Measurements from ENCODE around the gene TAF7. TPM values are rescaled to one million over a fixed set of nuclear protein-coding genes. Genes with fewer than 3 reads are reported as not detected.

The TAF7 gene
- total and polyA plus RNA-seq, 12 donors, result 33.1 to 111 (median 105) TPM

- H3K9me3 ChIP-seq, result peaks cover 0 to 100% (median 91%) of the 10 kb centered on the region in 11 donors
- no peak overlapping the region for H3K27ac ChIP-seq
- DNase-seq (no peak), ATAC-seq (no peak)
- no peaks in the 10 kb centered on the region for H3K27me3 ChIP-seq
- no peak for TF ChIP-seq CTCF (IDR thresholded peaks at IDR 0.05)
- peaks cover 0 to 60% (median 10%) of the 10 kb centered on the region in 9 donors for H3K36me3 ChIP-seq
- no peak overlapping the region for H3K4me3 ChIP-seq
- intact Hi-C loops (cut with DNase I), result loop anchor here in 3 of 10 donors (5.0 to 10.0 kb wide), 3 partner anchors 59 to 89 kb away; partner anchors contain the start of gene PCDHB14 (in 1 of the 3)
- H3K4me1 ChIP-seq, result peaks cover 0 to 8% (median 0%) of the 10 kb centered on the region in 9 donors
These were observed 6.9 kb downstream of the TAF7 start for GRCh38 chr5:141313711-141314110.

DNA sequence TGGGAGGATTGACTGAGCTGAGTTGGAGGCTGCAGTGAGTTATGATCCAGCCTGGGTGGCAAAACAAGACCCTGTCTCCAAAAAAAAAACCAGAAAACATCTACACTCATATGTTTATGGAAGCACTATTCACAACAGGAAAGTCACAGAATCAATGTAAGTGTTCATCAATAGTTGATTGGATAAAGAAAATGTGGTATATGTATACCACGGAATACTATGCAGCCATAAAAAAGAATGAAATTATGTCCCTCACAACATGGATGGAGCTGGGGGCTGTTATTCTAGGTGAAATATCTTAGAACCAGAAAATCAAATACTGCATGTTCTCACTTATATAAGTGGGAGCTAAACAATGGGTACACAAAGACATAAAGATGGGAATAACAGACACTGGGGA lies 14.0 kb downstream of the TAF7 start:
- no peak for ATAC-seq
- H3K4me1 ChIP-seq, result no peaks in the 10 kb centered on the region
- intact Hi-C loops (cut with DNase I), result no loop called here
- no peak for TF ChIP-seq CTCF (IDR thresholded peaks at IDR 0.05)
- no peaks in the 10 kb centered on the region for H3K36me3 ChIP-seq
- whole genome bisulfite sequencing, 2 donors, result 97 to 100% methylated on average over 1 of the region's 1 CpG
- no peaks in the 10 kb centered on the region for H3K27me3 ChIP-seq
- DNase-seq, result no peak
- H3K9me3 ChIP-seq, result peaks cover 0 to 100% (median 81%) of the 10 kb centered on the region in 11 donors
- H3K27ac ChIP-seq, result no peak overlapping the region
- H3K4me3 ChIP-seq, result no peak overlapping the region

- Histone ChIP-seq H3K27ac (no peak within 1 kb of the TSS), H3K4me1 (peaks cover 0 to under 1% (median 0%) of the 10 kb centered on the region in 9 donors), H3K36me3 (no peaks in the 10 kb centered on the region), H3K4me3 (no peak within 1 kb of the TSS), H3K27me3 (no peaks in the 10 kb centered on the region), H3K9me3 (peaks cover 0 to 100% (median 79%) of the 10 kb centered on the region in 11 donors)
- intact Hi-C loops (cut with DNase I), result no loop called here
- ATAC-seq (no peak), DNase-seq (no peak)
- WGBS, 2 donors, result 32 to 40% methylated on average over 36 of the region's 36 CpGs
- no peak for TF ChIP-seq CTCF (IDR thresholded peaks at IDR 0.05)
These were observed 16.8 kb downstream of the TAF7 start, which contains the start of gene SLC25A2 for GRCh38 chr5:141303756-141304155. Gene SLC25A2, minus strand, starts transcription at chr5:141304049. Its CDS starts 184 bp downstream, at chr5:141303865.

- Histone ChIP-seq H3K4me3 (no peak overlapping the region), H3K27ac (peak overlapping the region in 1 of 10 donors; percentile 48), H3K27me3 (no peaks in the 10 kb centered on the region), H3K36me3 (peaks cover 0 to 6% (median 0%) of the 10 kb centered on the region in 9 donors), H3K4me1 (peaks cover 0 to 7% (median 0%) of the 10 kb centered on the region in 9 donors), H3K9me3 (peaks cover 0 to 100% (median 64%) of the 10 kb centered on the region in 11 donors)
- intact Hi-C loops (cut with DNase I), result no loop called here
- DNase-seq (no peak), ATAC-seq (no peak)
- WGBS, 2 donors, result 44 to 57% methylated on average over 4 of the region's 4 CpGs
- TF ChIP-seq CTCF (IDR thresholded peaks at IDR 0.05), result no peak
These were observed 22.2 kb downstream of the TAF7 start for GRCh38 chr5:141298376-141298775.
